IMR-90 (cell line): ENCODE measurements around the gene SBF2.

Source experiments
- BHLHE40 ChIP-seq: fragments of 150-350 bp; IDR thresholded peaks from 2 replicates; pipeline ENCODE4 v1.6.1; 2016; ENCODE audit warnings: mild to moderate bottlenecking, low read depth, low read length
- CEBPB ChIP-seq: IDR thresholded peaks from 2 replicates; pipeline ENCODE4 v1.6.1; 2012; ENCODE audit warnings: low read depth, low read length, improper control_type of control experiment
- CTCF ChIP-seq: conservative IDR thresholded peaks from 2 replicates; pipeline ENCODE4 v1.5.1; 2012; ENCODE audit warnings: mild to moderate bottlenecking, low read depth, low read length, improper control_type of control experiment
- FOS ChIP-seq: fragments of 150-350 bp; IDR thresholded peaks from 2 replicates; pipeline ENCODE4 v1.6.1; 2016; ENCODE audit warnings: low read depth, low read length
- MAFK ChIP-seq: IDR thresholded peaks from 2 replicates; pipeline ENCODE4 v1.6.1; 2012; ENCODE audit warnings: low read depth, low read length, improper control_type of control experiment
- MXI1 ChIP-seq: IDR thresholded peaks from 2 replicates; pipeline ENCODE4 v1.6.1; 2012; ENCODE audit warnings: low read depth, mild to moderate bottlenecking, low read length, moderate library complexity, borderline replicate concordance
- NFE2L2 ChIP-seq: fragments of 150-350 bp; IDR thresholded peaks from 2 replicates; pipeline ENCODE4 v1.6.1; 2016; ENCODE audit warnings: low read depth, mild to moderate bottlenecking, low read length
- POLR2A ChIP-seq: IDR thresholded peaks from 2 replicates; pipeline ENCODE4 v1.6.1; 2012; ENCODE audit warnings: mild to moderate bottlenecking, low read depth, low read length
- RAD21 ChIP-seq: IDR thresholded peaks from 2 replicates; pipeline ENCODE4 v1.6.1; 2012; ENCODE audit warnings: low read length, improper control_type of control experiment
- RCOR1 ChIP-seq: IDR thresholded peaks from 2 replicates; pipeline ENCODE4 v1.6.1; 2012; ENCODE audit warnings: mild to moderate bottlenecking, low read length, improper control_type of control experiment; ENCODE audit not compliant: insufficient replicate concordance
- RFX5 ChIP-seq: IDR thresholded peaks from 2 replicates; pipeline ENCODE4 v1.8.0; 2012; ENCODE audit warnings: low read depth, mild to moderate bottlenecking, low read length, moderate library complexity
- SMC3 ChIP-seq: fragments of 150-350 bp; IDR thresholded peaks from 2 replicates; pipeline ENCODE4 v1.6.1; 2016; ENCODE audit warnings: low read depth, mild to moderate bottlenecking, antibody characterized with exemption, low read length, moderate library complexity
- TF ChIP-seq, protein P1 (sequence below): fragments of 150-350 bp; IDR thresholded peaks from 2 replicates; pipeline ENCODE4 v1.6.1; 2017; ENCODE audit warnings: mild to moderate bottlenecking, antibody characterized with exemption, low read length, low read depth
- TF ChIP-seq, protein P2 (sequence below): fragments of 150-350 bp; IDR thresholded peaks from 2 replicates; pipeline ENCODE4 v1.6.1; 2016; ENCODE audit warnings: low read depth, mild to moderate bottlenecking, low read length, moderate library complexity, borderline replicate concordance

DNA sequence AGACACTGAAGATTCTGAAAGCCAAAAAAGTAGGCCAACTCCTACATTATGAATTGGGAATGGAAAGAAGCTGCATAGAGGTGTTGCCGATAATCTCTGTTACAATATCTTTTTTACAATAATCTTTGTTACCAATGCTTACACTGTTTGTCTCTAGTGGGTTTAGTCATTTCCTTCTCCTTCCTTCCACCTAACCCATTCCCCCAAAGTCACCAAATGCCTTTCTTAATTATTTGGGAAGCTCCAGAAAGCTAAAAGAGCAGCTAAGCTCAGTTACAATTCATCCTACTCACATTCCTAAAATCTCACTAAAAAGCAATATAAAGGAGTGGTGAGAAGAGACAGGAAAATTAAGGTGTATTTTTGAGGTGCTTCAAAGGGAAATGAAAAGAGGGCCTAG is 316.5 kb downstream of the SBF2 start:
- TF ChIP-seq MXI1 (no peak), POLR2A (no peak), CTCF (no peak), CEBPB (no peak), MAFK (no peak), RAD21 (no peak), NFE2L2 (no peak), FOS (no peak), RCOR1 (no peak), BHLHE40 (no peak), SMC3 (no peak), RFX5 (no peak)
- TF ChIP-seq, protein P1, sequence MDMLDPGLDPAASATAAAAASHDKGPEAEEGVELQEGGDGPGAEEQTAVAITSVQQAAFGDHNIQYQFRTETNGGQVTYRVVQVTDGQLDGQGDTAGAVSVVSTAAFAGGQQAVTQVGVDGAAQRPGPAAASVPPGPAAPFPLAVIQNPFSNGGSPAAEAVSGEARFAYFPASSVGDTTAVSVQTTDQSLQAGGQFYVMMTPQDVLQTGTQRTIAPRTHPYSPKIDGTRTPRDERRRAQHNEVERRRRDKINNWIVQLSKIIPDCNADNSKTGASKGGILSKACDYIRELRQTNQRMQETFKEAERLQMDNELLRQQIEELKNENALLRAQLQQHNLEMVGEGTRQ, result no peak
- TF ChIP-seq, protein P2, sequence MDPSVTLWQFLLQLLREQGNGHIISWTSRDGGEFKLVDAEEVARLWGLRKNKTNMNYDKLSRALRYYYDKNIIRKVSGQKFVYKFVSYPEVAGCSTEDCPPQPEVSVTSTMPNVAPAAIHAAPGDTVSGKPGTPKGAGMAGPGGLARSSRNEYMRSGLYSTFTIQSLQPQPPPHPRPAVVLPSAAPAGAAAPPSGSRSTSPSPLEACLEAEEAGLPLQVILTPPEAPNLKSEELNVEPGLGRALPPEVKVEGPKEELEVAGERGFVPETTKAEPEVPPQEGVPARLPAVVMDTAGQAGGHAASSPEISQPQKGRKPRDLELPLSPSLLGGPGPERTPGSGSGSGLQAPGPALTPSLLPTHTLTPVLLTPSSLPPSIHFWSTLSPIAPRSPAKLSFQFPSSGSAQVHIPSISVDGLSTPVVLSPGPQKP, result no peak
